ENCODE results near the gene TMEM181.

The TMEM181 gene

GRCh38 chr6:158568549-158568948 is 8.7 kb downstream of the TMEM181 start:
- no peaks in the 10 kb centered on the region for H3K4me1 ChIP-seq (ENCODE audit: low read length)
- H3K9me3 ChIP-seq (ENCODE audit: insufficient read depth, low read length) = no peaks in the 10 kb centered on the region
- TF ChIP-seq CTCF (IDR thresholded peaks at IDR 0.05; ENCODE audit: low read depth, low read length) (no peak), EZH2phosphoT487 (IDR thresholded peaks at IDR 0.05; ENCODE audit: low read depth) (no peak)
- H2AFZ ChIP-seq (ENCODE audit: low read depth, low read length) = no peak overlapping the region
- H3K36me3 ChIP-seq (replicated peaks; ENCODE audit: low read depth, low read length) = no peaks in the 10 kb centered on the region
- H3K27me3 ChIP-seq (ENCODE audit: low read depth, low read length) = no peaks in the 10 kb centered on the region
- H3K27ac ChIP-seq (ENCODE audit: low read length) = no peak overlapping the region
- peaks cover 16% of the 10 kb centered on the region for H4K20me1 ChIP-seq (ENCODE audit: insufficient read depth, low read length)
- no peak overlapping the region for H3K9ac ChIP-seq (ENCODE audit: low read length)
- H3K79me2 ChIP-seq (ENCODE audit: low read length) = peaks cover 43% of the 10 kb centered on the region
- no peak overlapping the region for H3K4me2 ChIP-seq (ENCODE audit: low read length)
- no peak overlapping the region for H3K4me3 ChIP-seq (ENCODE audit: low read length)

GRCh38 chr6:158569036-158569435 is 9.1 kb downstream of the TMEM181 start:
- no peak overlapping the region for H3K4me2 ChIP-seq (ENCODE audit: low read length)
- no peak overlapping the region for H2AFZ ChIP-seq (ENCODE audit: low read depth, low read length)

GRCh38 chr6:158570681-158570962 is 10.7 kb downstream of the TMEM181 start:
- no peak overlapping the region for H3K4me2 ChIP-seq (ENCODE audit: low read length)
- TF ChIP-seq CTCF (IDR thresholded peaks at IDR 0.05; ENCODE audit: low read depth, low read length) (no peak), EZH2phosphoT487 (IDR thresholded peaks at IDR 0.05; ENCODE audit: low read depth) (no peak)
- H4K20me1 ChIP-seq (ENCODE audit: insufficient read depth, low read length) = peaks cover 13% of the 10 kb centered on the region
- no peaks in the 10 kb centered on the region for H3K4me1 ChIP-seq (ENCODE audit: low read length)
- no peak overlapping the region for H3K4me3 ChIP-seq (ENCODE audit: low read length)
- H3K36me3 ChIP-seq (replicated peaks; ENCODE audit: low read depth, low read length) = no peaks in the 10 kb centered on the region
- no peaks in the 10 kb centered on the region for H3K27me3 ChIP-seq (ENCODE audit: low read depth, low read length)
- no peak overlapping the region for H3K27ac ChIP-seq (ENCODE audit: low read length)
- H2AFZ ChIP-seq (ENCODE audit: low read depth, low read length) = no peak overlapping the region
- peaks cover 26% of the 10 kb centered on the region; the same call in 1 of the 2 replicates for H3K79me2 ChIP-seq (ENCODE audit: low read length)
- no peaks in the 10 kb centered on the region for H3K9me3 ChIP-seq (ENCODE audit: insufficient read depth, low read length)
- H3K9ac ChIP-seq (ENCODE audit: low read length) = no peak overlapping the region

More at GRCh38 chr6:158569036-158569435, 9.1 kb downstream of the TMEM181 start:
- peaks cover 16% of the 10 kb centered on the region for H4K20me1 ChIP-seq (ENCODE audit: insufficient read depth, low read length)
- TF ChIP-seq EZH2phosphoT487 (IDR thresholded peaks at IDR 0.05; ENCODE audit: low read depth) = no peak
- TF ChIP-seq CTCF (IDR thresholded peaks at IDR 0.05; ENCODE audit: low read depth, low read length) = no peak
- no peaks in the 10 kb centered on the region for H3K36me3 ChIP-seq (replicated peaks; ENCODE audit: low read depth, low read length)
- no peaks in the 10 kb centered on the region for H3K4me1 ChIP-seq (ENCODE audit: low read length)
- H3K27me3 ChIP-seq (ENCODE audit: low read depth, low read length) = no peaks in the 10 kb centered on the region
- no peak overlapping the region for H3K9ac ChIP-seq (ENCODE audit: low read length)
- no peaks in the 10 kb centered on the region for H3K9me3 ChIP-seq (ENCODE audit: insufficient read depth, low read length)
- H3K27ac ChIP-seq (ENCODE audit: low read length) = no peak overlapping the region
- peaks cover 40% of the 10 kb centered on the region for H3K79me2 ChIP-seq (ENCODE audit: low read length)
- no peak overlapping the region for H3K4me3 ChIP-seq (ENCODE audit: low read length)

GRCh38 chr6:158571826-158572652 is 12.1 kb downstream of the TMEM181 start:
- Histone ChIP-seq H3K4me3 (ENCODE audit: low read length) (no peak overlapping the region), H3K27ac (ENCODE audit: low read length) (no peak overlapping the region), H3K4me2 (ENCODE audit: low read length) (no peak overlapping the region), H3K4me1 (ENCODE audit: low read length) (no peaks in the 10 kb centered on the region), H2AFZ (ENCODE audit: low read depth, low read length) (no peak overlapping the region), H3K9ac (ENCODE audit: low read length) (no peak overlapping the region), H3K9me3 (ENCODE audit: insufficient read depth, low read length) (no peaks in the 10 kb centered on the region), H3K79me2 (ENCODE audit: low read length) (peaks cover 17% of the 10 kb centered on the region; the same call in 1 of the 2 replicates), H4K20me1 (ENCODE audit: insufficient read depth, low read length) (peaks cover 7% of the 10 kb centered on the region), H3K36me3 (replicated peaks; ENCODE audit: low read depth, low read length) (no peaks in the 10 kb centered on the region), H3K27me3 (ENCODE audit: low read depth, low read length) (no peaks in the 10 kb centered on the region)
- TF ChIP-seq CTCF (IDR thresholded peaks at IDR 0.05; ENCODE audit: low read depth, low read length) (no peak), EZH2phosphoT487 (IDR thresholded peaks at IDR 0.05; ENCODE audit: low read depth) (no peak)

Measured in OCI-LY3 (cell line).